DMS 273 treated with DMSO at 0.1 percent for 48 hours (cell line): ENCODE results near the gene CD101.
"Not testable (repeated sequence)": the region's sequence is repeated elsewhere in the genome, so short reads cannot be mapped to it uniquely, and the experiment has no call there.

Source experiments
- DNase-seq: peaks from one replicate; lab custom pipeline; 2025; lab: John Stamatoyannopoulos, UW

CD101 gene, protein sequence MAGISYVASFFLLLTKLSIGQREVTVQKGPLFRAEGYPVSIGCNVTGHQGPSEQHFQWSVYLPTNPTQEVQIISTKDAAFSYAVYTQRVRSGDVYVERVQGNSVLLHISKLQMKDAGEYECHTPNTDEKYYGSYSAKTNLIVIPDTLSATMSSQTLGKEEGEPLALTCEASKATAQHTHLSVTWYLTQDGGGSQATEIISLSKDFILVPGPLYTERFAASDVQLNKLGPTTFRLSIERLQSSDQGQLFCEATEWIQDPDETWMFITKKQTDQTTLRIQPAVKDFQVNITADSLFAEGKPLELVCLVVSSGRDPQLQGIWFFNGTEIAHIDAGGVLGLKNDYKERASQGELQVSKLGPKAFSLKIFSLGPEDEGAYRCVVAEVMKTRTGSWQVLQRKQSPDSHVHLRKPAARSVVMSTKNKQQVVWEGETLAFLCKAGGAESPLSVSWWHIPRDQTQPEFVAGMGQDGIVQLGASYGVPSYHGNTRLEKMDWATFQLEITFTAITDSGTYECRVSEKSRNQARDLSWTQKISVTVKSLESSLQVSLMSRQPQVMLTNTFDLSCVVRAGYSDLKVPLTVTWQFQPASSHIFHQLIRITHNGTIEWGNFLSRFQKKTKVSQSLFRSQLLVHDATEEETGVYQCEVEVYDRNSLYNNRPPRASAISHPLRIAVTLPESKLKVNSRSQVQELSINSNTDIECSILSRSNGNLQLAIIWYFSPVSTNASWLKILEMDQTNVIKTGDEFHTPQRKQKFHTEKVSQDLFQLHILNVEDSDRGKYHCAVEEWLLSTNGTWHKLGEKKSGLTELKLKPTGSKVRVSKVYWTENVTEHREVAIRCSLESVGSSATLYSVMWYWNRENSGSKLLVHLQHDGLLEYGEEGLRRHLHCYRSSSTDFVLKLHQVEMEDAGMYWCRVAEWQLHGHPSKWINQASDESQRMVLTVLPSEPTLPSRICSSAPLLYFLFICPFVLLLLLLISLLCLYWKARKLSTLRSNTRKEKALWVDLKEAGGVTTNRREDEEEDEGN

GRCh38 chr1:117001254-117001927 lies at the start of gene CD101:
CD101 (plus strand) TSS chr1:117001760; CDS start chr1:117001818, 58 bp downstream.
- no peak for DNase-seq

DNA sequence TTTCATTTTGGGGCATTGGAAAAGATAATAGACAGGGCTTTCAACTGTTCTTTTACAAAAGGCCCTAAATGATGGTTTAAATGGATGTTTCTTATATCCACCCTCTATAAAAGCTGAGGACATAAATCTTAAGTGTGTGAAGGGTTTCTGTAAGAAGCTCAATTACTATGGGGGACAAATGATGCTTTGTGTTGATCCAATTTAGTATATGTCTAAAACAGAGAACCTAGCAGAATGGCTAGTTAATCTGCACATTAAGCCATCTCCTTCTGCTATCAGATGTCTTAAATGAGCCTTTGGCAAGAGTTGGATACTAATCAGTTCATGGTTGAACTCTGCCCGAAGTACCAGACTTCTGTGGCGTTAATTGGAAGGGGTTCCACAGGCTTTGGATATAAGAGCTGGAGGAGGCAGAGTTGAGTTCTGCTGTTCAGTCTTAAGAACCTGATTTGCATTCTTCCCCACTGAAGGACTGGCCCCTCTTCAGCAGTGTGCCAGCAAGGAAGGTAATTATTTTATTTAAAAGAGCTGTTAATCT lies 48.8 kb upstream of the CD101 start:
- no peak for DNase-seq

DNA sequence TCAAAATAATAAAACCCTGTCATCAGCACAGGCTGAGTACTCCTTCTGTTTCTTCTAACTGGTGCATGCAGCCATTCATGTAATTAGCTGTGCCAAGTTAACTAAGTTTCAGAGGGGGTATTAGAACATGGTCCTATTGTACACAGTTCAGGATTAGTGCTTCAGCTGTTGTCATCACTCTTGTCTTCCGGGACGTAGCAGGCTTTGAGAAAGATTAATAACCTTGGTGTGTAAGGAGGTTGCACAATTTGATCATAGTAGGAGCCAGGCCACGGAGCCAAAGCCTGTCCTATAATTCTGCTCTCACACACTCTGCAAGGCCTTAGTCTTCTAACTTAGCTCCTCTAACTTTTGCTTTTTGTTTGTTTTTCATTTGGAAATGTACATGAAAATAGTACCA lies 47.1 kb upstream of the CD101 start:
- DNase-seq = no peak

DNA sequence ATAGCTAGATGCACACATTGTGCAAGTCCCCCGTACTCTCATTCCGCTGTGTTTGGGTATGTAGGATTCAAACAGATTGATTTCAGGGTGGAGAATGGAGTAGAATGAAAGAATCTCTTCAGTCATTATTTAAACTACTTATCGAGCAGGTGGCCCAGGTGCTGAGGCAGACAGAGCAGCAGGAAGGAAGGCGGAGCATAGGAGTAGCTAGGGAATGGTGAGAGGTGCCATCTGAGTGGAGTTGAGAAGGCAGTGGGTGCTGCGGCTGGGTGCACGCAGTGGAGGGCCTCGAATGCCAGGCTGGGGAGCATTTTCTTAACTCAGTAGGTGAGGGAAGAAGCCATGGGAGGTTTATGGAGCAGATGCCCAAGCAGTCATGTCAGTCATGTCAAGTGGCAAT lies 45.2 kb upstream of the CD101 start:
- no peak for DNase-seq

DNA sequence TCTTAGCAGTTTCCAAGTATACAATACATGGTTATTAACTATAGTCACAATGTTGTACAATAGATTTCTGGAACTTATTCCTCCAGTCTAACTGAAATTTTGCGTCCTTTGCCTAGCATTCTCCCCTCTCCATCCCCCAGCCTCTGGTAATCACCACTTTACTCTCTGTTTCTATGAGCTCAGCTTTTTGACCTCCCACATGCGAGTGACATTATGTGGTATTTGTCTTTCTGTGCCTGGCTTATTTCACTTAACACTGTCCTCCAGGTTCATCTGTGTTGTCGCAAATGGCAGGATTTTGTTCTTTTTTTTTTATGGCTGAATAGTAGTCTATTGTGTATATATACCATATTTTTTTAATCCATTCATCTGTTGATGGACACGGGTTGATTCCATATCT lies 43.9 kb upstream of the CD101 start:
- DNase-seq = no peak

DNA sequence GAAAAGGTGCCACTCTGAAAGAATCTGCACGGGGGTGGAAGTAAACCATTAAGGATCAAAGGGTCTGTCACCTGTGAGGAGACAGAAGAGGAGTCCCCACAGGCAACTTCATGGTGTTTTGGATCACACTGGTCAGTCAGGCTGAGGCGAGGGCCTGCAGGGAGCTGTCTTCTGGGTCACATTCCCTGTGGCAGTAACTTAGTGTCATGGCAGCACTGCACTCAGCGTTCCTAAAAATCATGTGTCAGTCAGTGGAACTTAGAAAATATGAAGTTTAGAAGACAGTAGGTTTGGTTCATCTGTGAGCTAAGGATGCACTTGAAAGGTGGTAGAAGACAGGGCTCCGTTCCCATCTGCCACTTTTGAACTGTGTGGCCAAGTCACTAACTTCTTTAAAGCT lies 43.5 kb upstream of the CD101 start:
- no peak for DNase-seq

- no peak for DNase-seq
These were observed 42.6 kb upstream of the CD101 start for GRCh38 chr1:116958977-116959376.

GRCh38 chr1:116961606-116962005 lies 40.0 kb upstream of the CD101 start:
- no peak for DNase-seq

GRCh38 chr1:116962987-116963639 lies 38.4 kb upstream of the CD101 start:
- no peak for DNase-seq

DNA sequence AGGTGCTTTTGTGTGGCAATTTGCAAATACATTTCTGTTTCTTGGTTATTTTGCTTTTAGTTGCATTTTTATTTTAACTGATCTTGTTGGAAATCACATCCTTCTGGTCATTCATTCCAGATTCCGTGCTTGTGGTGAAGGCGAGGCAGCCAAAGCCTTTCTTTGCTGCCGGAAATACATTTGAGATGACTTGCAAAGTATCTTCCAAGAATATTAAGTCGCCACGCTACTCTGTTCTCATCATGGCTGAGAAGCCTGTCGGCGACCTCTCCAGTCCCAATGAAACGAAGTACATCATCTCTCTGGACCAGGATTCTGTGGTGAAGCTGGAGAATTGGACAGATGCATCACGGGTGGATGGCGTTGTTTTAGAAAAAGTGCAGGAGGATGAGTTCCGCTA lies 34.8 kb upstream of the CD101 start:
- no peak for DNase-seq

GRCh38 chr1:116968724-116969123 lies 32.8 kb upstream of the CD101 start:
- no peak for DNase-seq

GRCh38 chr1:116971258-116971860 lies 30.2 kb upstream of the CD101 start:
- DNase-seq = no peak

GRCh38 chr1:116971965-116972673 lies 29.4 kb upstream of the CD101 start:
- DNase-seq = no peak

- no peak for DNase-seq
These were observed 28.9 kb upstream of the CD101 start for GRCh38 chr1:116972674-116973030.

DNA sequence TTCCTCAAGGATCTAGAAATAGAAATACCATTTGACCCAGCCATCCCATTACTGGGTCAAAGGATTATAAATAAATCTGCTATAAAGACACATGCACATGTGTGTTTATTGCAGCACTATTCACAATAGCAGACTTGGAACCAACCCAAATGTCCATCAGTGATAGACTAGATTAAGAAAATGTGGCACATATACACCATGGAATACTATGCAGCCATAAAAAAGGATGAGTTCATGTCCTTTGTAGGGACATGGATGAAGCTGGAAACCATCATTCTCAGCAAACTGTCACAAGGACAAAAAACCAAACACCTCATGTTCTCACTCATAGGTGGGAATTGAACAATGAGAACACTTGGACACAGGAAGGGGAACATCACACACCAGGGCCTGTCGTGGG lies 21.3 kb upstream of the CD101 start:
- not testable (repeated sequence) for DNase-seq

- DNase-seq = no peak
These were observed 20.0 kb upstream of the CD101 start for GRCh38 chr1:116981521-116982037.

- DNase-seq = no peak
These were observed 19.1 kb upstream of the CD101 start for GRCh38 chr1:116982319-116983004.

- peak; percentile 32 for DNase-seq
These were observed 18.4 kb upstream of the CD101 start for GRCh38 chr1:116983112-116983511.

GRCh38 chr1:116983678-116984077 lies 17.9 kb upstream of the CD101 start:
- DNase-seq = no peak
